ENCODE measurements around the gene METTL27. TPM values are rescaled to one million over a fixed set of nuclear protein-coding genes. Genes with fewer than 3 reads are reported as not detected.

The METTL27 gene
- total RNA-seq, 1 donor from 2014 or later = not detected

DNA sequence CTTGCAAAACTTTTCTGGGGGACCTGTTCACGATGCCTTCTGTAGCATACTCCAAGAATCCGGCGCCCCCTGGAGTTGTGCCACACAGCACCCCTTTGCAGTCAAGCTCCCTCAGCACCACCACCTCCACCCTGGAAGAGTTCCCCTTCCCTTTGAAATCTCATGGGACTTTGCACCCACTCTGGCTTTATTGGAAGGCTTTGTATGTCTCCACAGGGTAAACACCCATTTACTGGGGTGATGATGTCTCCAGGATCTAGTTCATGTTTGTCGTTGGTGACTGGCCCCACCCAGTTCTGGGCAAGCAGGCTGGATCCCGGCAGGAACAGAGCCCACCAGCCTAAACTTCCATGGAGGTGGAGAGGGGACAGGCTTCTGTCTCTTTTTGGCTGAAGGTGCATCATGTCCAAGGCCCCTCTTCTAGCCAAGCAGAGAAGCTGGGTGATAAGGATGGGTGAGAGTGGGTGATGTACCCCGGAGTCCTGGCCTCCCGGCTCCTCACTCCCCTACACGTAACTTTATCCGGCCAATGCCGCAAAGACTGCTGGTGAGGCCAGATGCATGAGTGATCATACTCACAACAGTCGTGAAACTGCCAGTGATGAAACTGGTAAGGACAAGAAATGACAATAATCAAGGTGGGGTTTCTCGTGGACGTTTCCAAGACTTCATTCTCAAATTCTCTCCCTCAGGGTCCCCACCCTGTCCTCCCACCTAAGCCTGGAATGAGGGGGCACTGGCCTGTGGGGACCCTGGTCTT, 12.2 kb downstream of the METTL27 start:
- H3K4me3 ChIP-seq = no peak overlapping the region
- H3K4me1 ChIP-seq = peaks cover 53% of the 10 kb centered on the region
- intact Hi-C loops (cut with DNase I) = no loop called here
- H3K36me3 ChIP-seq = no peaks in the 10 kb centered on the region
- no peak overlapping the region for H3K27ac ChIP-seq
- TF ChIP-seq CTCF (IDR thresholded peaks at IDR 0.05) (no peak), POLR2A (IDR thresholded peaks at IDR 0.05) (no peak), POLR2AphosphoS5 (IDR thresholded peaks at IDR 0.05; ENCODE audit: insufficient read depth in 1 of 2, low read depth in 1 of 2) (no peak)
- H3K27me3 ChIP-seq = no peaks in the 10 kb centered on the region
- H3K9me3 ChIP-seq = no peaks in the 10 kb centered on the region
- no peak for DNase-seq (ENCODE audit: extremely low spot score in 2 of 2)

DNA sequence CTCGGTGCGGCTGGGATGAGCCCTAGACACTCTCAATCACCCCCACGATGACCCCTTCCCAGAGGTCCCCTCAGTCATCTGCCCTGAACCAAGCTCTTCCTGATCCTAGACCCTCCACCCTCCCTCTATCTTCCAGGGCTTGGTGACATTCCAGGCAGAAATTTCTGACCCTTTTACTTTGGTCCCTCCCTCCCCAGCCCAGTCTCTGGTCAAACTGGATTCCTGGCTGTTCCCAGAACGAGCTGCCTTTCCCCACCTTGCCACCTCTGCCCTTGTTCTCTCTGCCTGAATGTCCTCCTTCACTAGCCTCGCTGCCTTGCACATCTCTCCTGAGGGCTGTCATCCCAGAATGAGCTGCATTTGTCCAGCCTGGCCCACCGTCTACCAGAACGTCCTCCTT, 12.8 kb downstream of the METTL27 start:
- TF ChIP-seq POLR2A (IDR thresholded peaks at IDR 0.05) (no peak), CTCF (IDR thresholded peaks at IDR 0.05) (no peak), POLR2AphosphoS5 (IDR thresholded peaks at IDR 0.05; ENCODE audit: insufficient read depth in 1 of 2, low read depth in 1 of 2) (no peak)
- H3K4me1 ChIP-seq = peaks cover 53% of the 10 kb centered on the region
- H3K4me3 ChIP-seq = no peak overlapping the region
- H3K36me3 ChIP-seq = no peaks in the 10 kb centered on the region
- intact Hi-C loops (cut with DNase I) = no loop called here
- H3K27me3 ChIP-seq = no peaks in the 10 kb centered on the region
- H3K9me3 ChIP-seq = no peaks in the 10 kb centered on the region
- H3K27ac ChIP-seq = no peak overlapping the region
- DNase-seq (ENCODE audit: extremely low spot score in 2 of 2) = no peak

GRCh38 chr7:73828972-73829371, 13.3 kb downstream of the METTL27 start:
- Histone ChIP-seq H3K27ac (no peak overlapping the region), H3K27me3 (no peaks in the 10 kb centered on the region)
- intact Hi-C loops (cut with DNase I) = no loop called here

DNA sequence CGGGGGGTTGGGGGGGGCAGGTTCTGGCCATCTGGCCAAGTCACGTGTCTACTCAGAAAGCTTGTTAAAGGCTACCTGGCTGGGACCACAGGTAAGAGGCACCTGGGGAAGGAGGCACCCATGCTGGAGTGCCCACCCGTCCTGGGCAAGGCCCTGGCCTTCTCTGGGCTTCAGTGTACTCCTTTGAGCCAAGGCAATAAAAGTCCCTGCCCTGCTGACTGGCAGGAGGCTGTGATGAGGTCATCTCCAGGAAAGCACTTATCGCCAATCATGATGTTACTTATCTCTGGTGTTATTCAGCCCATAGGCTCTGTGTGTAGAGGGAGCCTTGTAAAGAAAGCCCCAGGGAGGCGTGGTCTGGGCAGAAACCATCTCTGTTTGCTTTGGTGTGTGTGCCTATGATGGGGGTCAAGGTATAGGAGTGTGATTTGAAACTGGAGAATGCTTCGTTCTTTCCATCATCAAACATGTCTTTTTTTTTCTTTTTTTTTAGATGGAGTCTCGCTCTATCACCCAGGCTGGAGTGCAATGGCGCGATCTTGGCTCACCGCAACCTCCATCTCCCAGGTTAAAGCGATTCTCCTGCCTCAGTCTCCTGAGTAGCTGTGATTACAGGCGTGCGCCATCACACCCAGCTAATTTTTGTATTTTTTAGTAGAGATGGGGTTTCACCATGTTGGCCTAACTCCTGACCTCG, 14.1 kb downstream of the METTL27 start:
- Histone ChIP-seq H3K27me3 (no peaks in the 10 kb centered on the region), H3K27ac (no peak overlapping the region), H3K4me1 (peaks cover 59% of the 10 kb centered on the region), H3K4me3 (no peak overlapping the region), H3K9me3 (no peaks in the 10 kb centered on the region), H3K36me3 (no peaks in the 10 kb centered on the region)
- intact Hi-C loops (cut with DNase I) = no loop called here
- no peak for DNase-seq (ENCODE audit: extremely low spot score in 2 of 2)
- TF ChIP-seq POLR2AphosphoS5 (IDR thresholded peaks at IDR 0.05; ENCODE audit: insufficient read depth in 1 of 2, low read depth in 1 of 2) = no peak
- TF ChIP-seq POLR2A (IDR thresholded peaks at IDR 0.05) = no peak
- no peak for TF ChIP-seq CTCF (IDR thresholded peaks at IDR 0.05)

More at GRCh38 chr7:73828972-73829371, 13.3 kb downstream of the METTL27 start:
- Histone ChIP-seq H3K4me3 (no peak overlapping the region), H3K4me1 (peaks cover 53% of the 10 kb centered on the region), H3K36me3 (no peaks in the 10 kb centered on the region), H3K9me3 (no peaks in the 10 kb centered on the region)
- TF ChIP-seq POLR2AphosphoS5 (IDR thresholded peaks at IDR 0.05; ENCODE audit: insufficient read depth in 1 of 2, low read depth in 1 of 2) (no peak), POLR2A (IDR thresholded peaks at IDR 0.05) (no peak), CTCF (IDR thresholded peaks at IDR 0.05) (no peak)
- no peak for DNase-seq (ENCODE audit: extremely low spot score in 2 of 2)
